ENCODE results near the gene TSSK2. TPM values are rescaled to one million over a fixed set of nuclear protein-coding genes. Genes with fewer than 3 reads are reported as not detected.

The TSSK2 gene
- total RNA-seq, 1 donor from 2014 or later: not detected

- no peak overlapping the region for H3K27ac ChIP-seq (replicated peaks)
- peaks cover 59% of the 10 kb centered on the region for H3K4me1 ChIP-seq
- DNase-seq: no peak
- no peaks in the 10 kb centered on the region for H3K36me3 ChIP-seq
- H3K27me3 ChIP-seq (ENCODE audit: low read depth): peaks cover 50% of the 10 kb centered on the region
- intact Hi-C loops (cut with micrococcal nuclease): no loop called here
- TF ChIP-seq CTCF (IDR thresholded peaks at IDR 0.05; ENCODE audit: borderline replicate concordance): no peak
- no peaks in the 10 kb centered on the region for H3K9me3 ChIP-seq (replicated peaks)
- H3K4me3 ChIP-seq: peak overlapping the region; percentile 54
These were observed 38.8 kb downstream of the TSSK2 start for GRCh38 chr22:19169947-19170318.

- TF ChIP-seq CTCF (IDR thresholded peaks at IDR 0.05; ENCODE audit: borderline replicate concordance): no peak
- Histone ChIP-seq H3K9me3 (replicated peaks) (no peaks in the 10 kb centered on the region), H3K4me1 (peaks cover 82% of the 10 kb centered on the region), H3K27ac (replicated peaks) (peak overlapping the region; percentile 92), H3K36me3 (no peaks in the 10 kb centered on the region), H3K27me3 (ENCODE audit: low read depth) (peaks cover 25% of the 10 kb centered on the region), H3K4me3 (peak overlapping the region; percentile 92)
- intact Hi-C loops (cut with micrococcal nuclease): no loop called here
- DNase-seq: no peak
These were observed 41.3 kb downstream of the TSSK2 start for GRCh38 chr22:19172213-19173046.

- Histone ChIP-seq H3K36me3 (no peaks in the 10 kb centered on the region), H3K4me1 (peaks cover 91% of the 10 kb centered on the region), H3K9me3 (replicated peaks) (no peaks in the 10 kb centered on the region), H3K4me3 (no peak overlapping the region), H3K27me3 (ENCODE audit: low read depth) (peaks cover 15% of the 10 kb centered on the region), H3K27ac (replicated peaks) (peak overlapping the region; percentile 75)
- intact Hi-C loops (cut with micrococcal nuclease): no loop called here
- no peak for TF ChIP-seq CTCF (IDR thresholded peaks at IDR 0.05; ENCODE audit: borderline replicate concordance)
- DNase-seq: no peak
These were observed 42.2 kb downstream of the TSSK2 start for GRCh38 chr22:19173047-19174035.

- no peak for DNase-seq
- intact Hi-C loops (cut with micrococcal nuclease): no loop called here
- Histone ChIP-seq H3K4me1 (peaks cover 93% of the 10 kb centered on the region), H3K36me3 (no peaks in the 10 kb centered on the region), H3K9me3 (replicated peaks) (no peaks in the 10 kb centered on the region), H3K4me3 (no peak overlapping the region), H3K27me3 (ENCODE audit: low read depth) (peaks cover 5% of the 10 kb centered on the region), H3K27ac (replicated peaks) (peak overlapping the region; percentile 75)
- no peak for TF ChIP-seq CTCF (IDR thresholded peaks at IDR 0.05; ENCODE audit: borderline replicate concordance)
These were observed 43.3 kb downstream of the TSSK2 start for GRCh38 chr22:19174106-19175025.

All from left ventricle myocardium inferior (tissue), 1 donor.